ENCODE measurements around the gene NUBP2. TPM values are rescaled to one million over a fixed set of nuclear protein-coding genes. Genes with fewer than 3 reads are reported as not detected.

Gene NUBP2
- total and polyA plus RNA-seq, 2 donors (not counting 3 experiments of a cell fraction or from before 2014, with no cell fraction given), result 55.0 to 69.6 TPM

- intact Hi-C loops (cut with micrococcal nuclease), result loop anchor here (5.0 to 10.0 kb wide), 2 partner anchors 363 to 480 kb away; partner anchors contain the start of genes UBE2I and UQCC4
Observed at GRCh38 chr16:1784977-1785845, 2.5 kb downstream of the NUBP2 start.

More at GRCh38 chr16:1784977-1785845, 2.5 kb downstream of the NUBP2 start:
- DNase-seq (ENCODE audit: low read depth, low spot score), result no peak
- Histone ChIP-seq H3K27me3 (ENCODE audit: control insufficient read depth in 2 of 2, insufficient read depth in 2 of 2, low read length in 2 of 2) (no peaks in the 10 kb centered on the region), H3K27ac (ENCODE audit: insufficient read depth, low read depth, low read length) (no peak overlapping the region), H4K20me1 (replicated peaks; ENCODE audit: control insufficient read depth, extremely low read depth, insufficient read depth, low read length) (no peaks in the 10 kb centered on the region), H3K36me3 (ENCODE audit: control insufficient read depth in 2 of 2, extremely low read depth in 1 of 2, insufficient read depth in 2 of 2, low read length in 2 of 2) (peaks cover 0 to 26% of the 10 kb centered on the region in 2 experiments), H3K4me3 (replicated peaks in 1 of 3; ENCODE audit: insufficient read depth in 1 of 3, low read depth in 1 of 3, low read length in 3 of 3) (no peak overlapping the region), H3K9ac (replicated peaks; ENCODE audit: extremely low read depth, insufficient read depth, low read length) (no peak overlapping the region), H3K9me3 (replicated peaks; ENCODE audit: control insufficient read depth, insufficient read depth, low read length) (no peaks in the 10 kb centered on the region), H3K4me2 (ENCODE audit: insufficient read depth, low read length) (no peak overlapping the region), H3K79me2 (ENCODE audit: control insufficient read depth, insufficient read depth, low read length) (peaks cover 25% of the 10 kb centered on the region), H3K4me1 (ENCODE audit: control insufficient read depth, extremely low read depth, insufficient read depth, low read length) (peaks cover 14% of the 10 kb centered on the region), H2AFZ (ENCODE audit: low read depth, low read length) (no peak overlapping the region), H3K9me1 (replicated peaks; ENCODE audit: control insufficient read depth, extremely low read depth, insufficient read depth, low read length) (no peaks in the 10 kb centered on the region)
- CTCF ChIA-PET, result no interaction called here
- POLR2A ChIA-PET, result no interaction called here
- BruUV-seq (replicated peaks), result no TSS peak
- TF ChIP-seq EZH2 (IDR thresholded peaks at IDR 0.05; ENCODE audit: borderline replicate concordance, low read depth, low read length, severe bottlenecking) (no peak), MAX (IDR thresholded peaks at IDR 0.05; ENCODE audit: insufficient read depth, insufficient read length) (no peak), POLR2AphosphoS5 (IDR thresholded peaks at IDR 0.05; ENCODE audit: insufficient read depth, low read depth, low read length) (no peak), MYC (IDR thresholded peaks at IDR 0.05; ENCODE audit: low read depth, low read length) (no peak), CTCF (IDR thresholded peaks at IDR 0.05; ENCODE audit: extremely low read depth in 1 of 2, insufficient read depth in 1 of 2, low read depth in 1 of 2, low read length in 2 of 2) (no peak)
- dilution Hi-C loops (cut with MboI; ENCODE audit: extremely low pct_ligation_motif_present, low sequenced_read_pairs), result no loop called here
- no peak for FAIRE-seq
